Astrocyte (in vitro differentiated cells and primary cell): ENCODE results near the gene IFT88.

Source experiments
- CTCF ChIP-seq: IDR thresholded peaks from 2 replicates; pipeline ENCODE4 v1.5.1; 2011; ENCODE audit warnings: low read depth, mild to moderate bottlenecking, inconsistent platforms, low read length, moderate library complexity; ENCODE audit not compliant: insufficient read depth
- EZH2 ChIP-seq: IDR thresholded peaks from 2 replicates; pipeline ENCODE4 v1.6.1; 2012; ENCODE audit warnings: mild to moderate bottlenecking, low read length, inconsistent platforms; ENCODE audit not compliant: insufficient read depth

- no peak for TF ChIP-seq CTCF
- no peak for TF ChIP-seq EZH2
Measured at GRCh38 chr13:20709369-20709768, 142.4 kb downstream of the IFT88 start.
